Measurements from ENCODE around the gene ADRA2B. TPM values are rescaled to one million over a fixed set of nuclear protein-coding genes. Genes with fewer than 3 reads are reported as not detected.

ADRA2B gene
- total RNA-seq, 1 donor from 2014 or later, result 0.05 TPM

DNA sequence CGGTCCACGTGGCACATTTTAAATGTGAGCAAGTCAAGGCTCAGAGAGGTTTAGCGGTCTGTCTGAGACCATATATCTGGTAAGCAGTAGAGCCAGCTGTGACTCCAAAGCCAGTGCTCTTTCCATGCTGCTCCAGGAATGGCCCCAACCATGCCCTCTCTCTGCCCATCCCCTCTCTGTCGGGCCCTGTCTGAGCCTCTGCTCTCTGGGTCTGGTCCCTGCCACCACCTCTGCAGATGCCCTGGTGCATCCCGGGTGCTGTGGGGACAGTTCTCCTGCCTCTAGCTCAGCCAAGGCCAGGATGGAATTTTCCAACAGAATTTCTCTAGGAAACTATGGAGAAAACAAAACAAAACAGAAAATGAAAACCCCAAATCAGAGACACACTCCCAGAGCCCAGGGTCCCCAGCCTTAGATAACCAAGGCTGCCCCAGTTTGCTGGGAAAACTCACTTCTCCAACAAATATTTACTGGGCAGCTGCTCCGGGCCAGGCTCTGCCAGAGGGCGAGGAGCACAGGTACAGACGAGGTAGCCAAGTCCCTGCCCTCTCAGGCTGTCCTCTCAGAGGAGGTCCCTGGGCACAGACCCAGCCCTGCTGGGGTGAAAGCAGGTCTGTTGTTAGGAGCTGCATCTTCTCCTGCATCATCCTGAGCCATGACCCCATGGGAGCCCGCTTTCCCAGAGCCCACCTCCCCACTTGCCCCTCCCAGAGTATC is 9.2 kb downstream of the ADRA2B start:
- intact Hi-C loops (cut with micrococcal nuclease), result no loop called here

DNA sequence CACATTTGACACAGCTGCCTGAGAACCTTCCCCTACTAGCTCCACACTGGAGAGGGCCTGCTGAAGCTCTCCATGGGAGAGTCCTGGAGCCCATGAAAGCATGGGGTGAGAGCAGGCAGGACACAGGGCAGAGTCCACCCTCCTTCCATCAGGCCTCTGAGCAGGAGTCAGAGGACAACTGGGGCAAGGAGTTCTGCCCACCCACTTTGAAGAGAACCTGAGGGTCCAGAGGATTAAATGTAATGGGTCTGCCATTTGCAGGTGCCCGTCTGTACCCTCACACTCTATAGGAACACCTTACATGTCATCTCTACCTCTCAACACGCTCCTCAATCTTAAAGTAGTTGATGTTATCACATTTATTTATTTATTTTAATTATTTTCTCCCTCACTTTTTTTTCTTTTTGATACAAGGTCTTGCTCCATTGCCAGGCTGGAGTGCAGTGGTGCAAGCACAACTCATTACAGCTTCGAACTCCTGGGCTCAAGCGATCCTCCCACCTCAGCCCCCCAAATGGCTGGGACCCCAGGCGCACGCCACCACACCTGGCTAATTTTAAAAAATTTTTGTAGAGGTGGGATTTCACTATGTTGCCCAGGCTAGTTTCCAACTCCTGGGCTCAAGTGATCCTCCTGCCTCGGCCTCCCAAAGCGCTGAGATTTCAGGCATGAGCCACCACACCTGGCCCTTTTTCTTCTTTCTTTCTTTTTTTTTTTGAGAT is 10.2 kb downstream of the ADRA2B start:
- intact Hi-C loops (cut with micrococcal nuclease), result no loop called here

DNA sequence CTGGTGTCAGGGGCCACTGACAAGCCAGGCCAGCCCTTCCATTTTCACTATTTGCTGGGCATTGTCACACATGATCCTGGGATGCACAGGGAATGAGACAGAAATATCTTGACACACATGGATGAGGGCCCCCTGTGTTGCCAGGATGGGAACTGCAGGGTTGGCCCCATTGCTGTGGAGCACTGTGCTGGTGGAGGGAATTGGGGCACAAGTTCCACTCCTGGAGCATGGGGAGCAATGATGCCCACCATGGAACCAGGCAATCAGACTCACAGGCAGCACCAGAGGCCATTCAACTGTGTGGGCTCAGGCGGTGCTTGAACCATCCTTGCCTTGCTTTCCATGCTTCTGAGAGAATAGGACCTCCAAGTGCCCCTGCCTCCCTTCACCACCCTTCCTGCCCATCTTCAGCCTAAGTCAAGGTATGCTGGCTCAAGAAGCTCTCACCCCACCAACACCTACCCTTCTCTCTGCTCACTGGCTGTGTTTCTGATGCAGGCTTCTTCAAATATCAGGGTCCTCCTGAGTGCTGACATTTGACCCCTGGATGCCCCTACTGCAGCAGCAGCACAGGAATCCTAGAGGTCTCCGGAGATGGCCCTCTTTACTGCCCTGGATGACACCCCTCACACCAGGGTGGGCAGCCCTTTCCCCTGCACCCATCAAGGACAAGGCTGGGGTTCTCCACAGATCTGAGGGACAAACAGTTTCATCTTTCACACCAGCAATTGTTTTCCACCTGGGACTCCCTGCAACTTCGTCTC is 11.0 kb downstream of the ADRA2B start:
- intact Hi-C loops (cut with micrococcal nuclease), result no loop called here

GRCh38 chr2:96104487-96104861 is 11.9 kb downstream of the ADRA2B start:
- intact Hi-C loops (cut with micrococcal nuclease), result no loop called here

DNA sequence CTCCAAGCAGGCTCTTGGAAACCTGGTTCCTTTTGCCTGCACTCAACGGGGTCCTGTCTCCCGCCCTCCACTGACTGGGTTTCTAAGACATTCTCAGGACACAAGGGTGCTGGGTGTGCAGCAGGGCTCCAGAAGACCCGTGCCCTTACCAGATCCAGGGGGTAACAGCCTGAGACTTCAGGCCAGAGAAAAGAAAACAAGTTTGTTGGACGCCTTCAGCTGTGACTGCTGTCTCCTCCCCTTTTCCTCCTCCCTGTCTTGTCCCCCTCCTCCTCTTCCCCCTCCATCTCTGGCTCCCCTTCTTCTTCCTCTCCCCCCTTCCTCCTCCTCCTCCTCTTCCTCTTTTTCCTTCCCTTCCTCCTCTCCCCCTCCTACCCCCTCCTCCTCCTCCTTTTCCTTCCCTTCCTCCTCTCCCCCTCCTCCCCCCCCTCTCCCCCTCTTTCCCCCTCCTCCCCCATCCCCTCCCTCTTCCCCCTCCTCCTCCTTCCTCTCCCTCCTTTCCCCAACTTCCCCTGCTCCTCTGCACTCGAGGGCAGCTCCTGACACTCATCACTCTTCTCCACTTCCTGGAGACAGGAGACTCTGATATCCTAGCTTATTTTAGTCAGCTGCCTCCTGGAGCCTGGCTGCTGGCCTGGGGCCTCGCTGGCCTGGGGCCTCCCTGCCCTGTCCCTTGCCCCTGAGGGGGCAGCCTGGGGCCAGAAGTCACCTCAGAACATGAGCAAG is 12.4 kb downstream of the ADRA2B start:
- intact Hi-C loops (cut with micrococcal nuclease), result no loop called here

GRCh38 chr2:96103187-96103601 is 13.2 kb downstream of the ADRA2B start:
- intact Hi-C loops (cut with micrococcal nuclease), result no loop called here

DNA sequence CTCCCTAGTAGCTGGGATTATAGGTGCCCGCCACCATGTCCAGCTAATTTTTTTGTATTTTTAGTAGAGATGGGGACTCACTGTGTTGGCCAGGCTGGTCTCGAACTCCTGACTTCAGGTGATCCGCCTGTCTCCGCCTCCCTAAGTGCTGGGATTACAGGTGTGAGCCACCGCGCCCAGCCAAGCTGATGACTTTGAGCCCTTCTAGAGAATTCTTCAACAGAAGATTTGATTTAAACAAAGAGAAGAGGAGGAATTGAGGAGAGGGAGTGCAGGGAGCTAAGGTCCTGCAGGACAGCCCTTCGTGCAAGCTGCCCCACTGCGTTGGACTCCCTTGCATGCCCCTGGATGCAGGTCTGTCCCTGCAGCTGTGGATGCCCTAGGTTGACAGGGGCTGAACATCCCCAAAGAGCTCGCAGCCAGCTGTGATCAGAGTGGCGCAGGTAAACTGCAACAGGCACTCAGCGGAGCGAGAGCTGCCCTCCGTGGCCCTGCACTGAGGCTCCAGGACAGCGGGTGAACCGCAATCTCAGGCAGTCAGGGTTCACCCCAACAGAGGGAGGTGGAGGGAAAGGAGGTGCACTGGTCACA is 13.7 kb downstream of the ADRA2B start:
- intact Hi-C loops (cut with micrococcal nuclease), result no loop called here

DNA sequence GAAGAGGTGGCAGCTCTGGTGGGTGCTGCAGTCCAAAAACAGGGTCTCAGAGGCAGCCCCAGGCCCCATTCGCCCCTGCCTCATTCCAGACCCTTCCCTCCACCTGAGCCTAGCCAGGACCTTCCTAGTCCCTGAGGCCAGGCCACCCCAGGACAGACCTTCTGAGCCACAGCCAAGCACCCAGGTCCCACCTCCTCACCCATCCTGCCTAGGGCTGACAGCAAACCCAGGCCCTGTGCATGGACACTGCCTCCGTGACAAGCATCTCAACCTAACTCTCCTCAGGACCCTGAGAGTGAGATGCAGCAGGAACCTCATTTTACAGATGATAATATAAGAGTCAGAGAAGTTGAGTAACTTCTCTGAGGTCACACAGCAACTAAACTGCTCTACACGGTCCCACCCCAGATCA is 15.5 kb downstream of the ADRA2B start:
- intact Hi-C loops (cut with micrococcal nuclease), result no loop called here

GRCh38 chr2:96099861-96100798 is 16.2 kb downstream of the ADRA2B start:
- intact Hi-C loops (cut with micrococcal nuclease), result no loop called here

DNA sequence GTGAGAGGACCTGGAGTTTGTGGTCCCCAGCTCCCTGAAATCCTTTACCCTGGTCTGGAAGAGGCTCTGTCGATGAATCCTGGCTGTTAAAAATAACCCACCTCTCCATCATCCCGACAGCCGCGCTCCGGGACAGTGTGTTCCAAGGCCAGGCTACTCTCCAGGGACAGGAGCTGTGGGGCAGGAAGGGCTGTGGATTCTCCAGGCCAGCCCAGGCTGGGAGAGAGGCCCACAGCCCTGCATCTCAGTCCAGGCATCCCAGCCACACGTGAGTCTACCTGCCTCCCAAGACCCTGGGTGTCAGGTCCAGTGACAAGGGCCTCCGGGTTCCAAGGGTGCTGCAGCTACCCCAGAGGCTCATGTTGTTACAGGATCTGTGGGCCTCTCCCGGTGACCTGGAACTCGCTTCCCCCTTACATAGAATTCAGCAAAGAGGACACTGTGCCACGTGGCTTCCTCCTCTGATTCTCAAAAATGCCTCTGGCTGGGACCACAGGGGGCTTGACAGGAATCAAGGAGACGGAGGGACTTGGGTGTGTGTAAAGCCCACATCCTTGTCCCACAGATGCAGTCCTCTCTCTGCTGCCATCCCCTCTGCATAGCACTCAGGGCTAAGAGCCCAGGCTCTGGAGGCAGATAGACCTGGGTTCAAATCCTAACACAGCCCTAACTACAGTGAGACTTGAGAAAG is 17.3 kb downstream of the ADRA2B start:
- intact Hi-C loops (cut with micrococcal nuclease), result no loop called here

GRCh38 chr2:96097951-96098823 is 18.2 kb downstream of the ADRA2B start:
- intact Hi-C loops (cut with micrococcal nuclease), result no loop called here

DNA sequence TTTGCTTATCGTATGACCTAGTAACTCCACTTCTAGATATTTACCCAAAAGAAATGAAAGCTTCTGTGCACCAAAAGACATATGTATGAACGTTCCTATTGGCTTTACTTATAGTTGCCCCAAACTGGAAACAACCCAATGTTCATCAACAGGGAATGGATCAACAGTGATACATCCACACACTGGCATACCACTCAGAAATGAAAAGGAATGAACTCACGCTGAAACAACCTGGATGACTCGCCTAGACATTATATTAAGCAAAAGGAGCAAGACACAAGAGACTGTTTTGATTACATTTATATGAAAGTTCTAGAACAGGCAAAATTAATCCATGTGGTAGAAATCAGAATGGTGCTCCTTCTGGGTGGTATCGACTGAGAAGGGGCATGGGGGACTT is 18.9 kb downstream of the ADRA2B start:
- intact Hi-C loops (cut with micrococcal nuclease), result no loop called here

- intact Hi-C loops (cut with micrococcal nuclease), result no loop called here
Measured at GRCh38 chr2:96095116-96095636, 21.2 kb downstream of the ADRA2B start.

- intact Hi-C loops (cut with micrococcal nuclease), result no loop called here
Measured at GRCh38 chr2:96093528-96093927, 22.8 kb downstream of the ADRA2B start.

DNA sequence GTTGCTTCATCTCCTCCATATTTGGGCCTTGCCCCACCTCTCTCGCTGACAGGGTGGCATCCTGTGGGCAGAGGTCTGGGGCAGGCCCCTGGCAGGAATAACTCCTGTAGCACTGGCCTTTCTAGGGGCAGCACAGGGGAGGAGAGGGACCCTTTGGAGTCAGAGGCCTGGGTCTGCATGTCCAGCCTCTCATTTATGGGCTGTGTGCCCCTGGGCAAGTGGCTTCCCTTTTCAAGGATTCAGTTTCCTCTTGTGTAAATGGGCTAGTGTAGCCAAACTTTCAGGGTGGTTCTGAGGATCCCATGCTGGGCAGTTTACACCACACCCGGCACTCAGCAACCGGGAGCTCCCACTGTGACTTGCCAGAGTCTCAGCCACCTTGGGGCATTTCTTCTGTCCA is 23.4 kb downstream of the ADRA2B start:
- intact Hi-C loops (cut with micrococcal nuclease), result no loop called here

- intact Hi-C loops (cut with micrococcal nuclease), result no loop called here
Measured at GRCh38 chr2:96092573-96092877, 23.8 kb downstream of the ADRA2B start.

DNA sequence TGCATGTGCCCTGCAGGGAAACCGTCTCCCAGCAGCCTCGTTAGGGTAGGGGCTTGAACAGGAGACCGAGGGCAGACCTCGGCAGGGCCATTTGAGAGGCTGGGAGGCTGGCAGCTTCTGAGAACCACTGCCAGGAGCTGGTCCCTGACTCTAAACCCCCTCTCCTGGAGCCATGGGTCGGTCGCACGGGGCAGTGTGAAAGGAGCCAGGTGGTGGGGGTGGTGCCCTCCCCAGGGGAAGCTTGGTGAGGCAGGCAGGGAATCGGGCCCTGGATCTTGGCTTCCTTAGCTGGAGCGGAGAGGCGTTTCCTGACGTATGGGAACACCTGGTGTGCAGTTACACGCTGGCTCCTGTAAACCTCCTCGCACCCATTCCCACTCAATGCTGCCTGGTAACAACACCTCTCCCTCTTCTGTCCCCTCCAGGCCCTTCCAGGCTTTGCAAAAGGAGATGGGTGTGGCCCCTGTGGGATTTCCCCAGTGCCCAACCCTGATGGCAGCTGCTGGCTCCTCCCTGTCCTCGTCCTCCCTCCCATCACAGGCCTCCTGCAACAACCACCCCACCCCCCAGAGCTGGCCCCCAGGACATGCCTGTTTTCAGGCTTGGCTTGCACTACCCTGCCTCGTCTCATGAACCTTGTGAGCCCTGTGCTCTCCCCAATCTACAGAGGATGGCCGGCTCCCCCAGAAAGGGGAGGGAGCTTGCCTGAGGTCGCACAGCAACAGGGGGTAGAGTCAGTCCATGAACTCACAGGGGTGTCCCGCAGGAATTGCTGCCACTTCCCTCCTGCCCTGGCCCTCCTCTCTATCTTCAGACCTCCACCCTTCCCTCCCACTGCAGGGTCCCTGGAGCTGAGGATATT is 24.4 kb downstream of the ADRA2B start:
- intact Hi-C loops (cut with micrococcal nuclease), result no loop called here
